Endothelial cell (in vitro differentiated cells): ENCODE results near the gene FSTL3. TPM values are rescaled to one million over a fixed set of nuclear protein-coding genes. Genes with fewer than 3 reads are reported as not detected.

Experiments
- DNase-seq: peaks from one replicate; pipeline ENCODE4 v3.0.0; 2021; ENCODE audit warnings: low spot score
- H3K27ac Mint-ChIP-seq: one replicate; pipeline ENCODE4 v1.8.0; 2021; ENCODE audit warnings: mixed read lengths, inconsistent platforms; ENCODE audit not compliant: unreplicated experiment
- H3K27me3 Mint-ChIP-seq: one replicate; pipeline ENCODE4 v1.8.0; 2021; ENCODE audit warnings: mild to moderate bottlenecking, moderate library complexity, mixed read lengths, inconsistent platforms; ENCODE audit not compliant: unreplicated experiment
- H3K36me3 Mint-ChIP-seq: one replicate; pipeline ENCODE4 v1.8.0; 2021; ENCODE audit warnings: mild to moderate bottlenecking, low read depth, mixed read lengths, inconsistent platforms; ENCODE audit not compliant: unreplicated experiment
- H3K4me1 Mint-ChIP-seq: one replicate; pipeline ENCODE4 v1.8.0; 2021; ENCODE audit warnings: mild to moderate bottlenecking, mixed read lengths, inconsistent platforms; ENCODE audit not compliant: unreplicated experiment
- H3K4me3 Mint-ChIP-seq: one replicate; pipeline ENCODE4 v1.8.0; 2021; ENCODE audit warnings: mild to moderate bottlenecking, mixed read lengths, inconsistent platforms; ENCODE audit not compliant: unreplicated experiment
- H3K9me3 Mint-ChIP-seq: one replicate; pipeline ENCODE4 v1.8.0; 2021; ENCODE audit warnings: mixed read lengths, inconsistent platforms; ENCODE audit not compliant: unreplicated experiment
- CTCF ChIP-seq: fragments of 200-600 bp; sonication (generic); IDR thresholded peaks from one replicate; pipeline ENCODE4 v1.5.0; 2021; ENCODE audit warnings: antibody characterized with exemption; ENCODE audit not compliant: unreplicated experiment
- total RNA-seq: library from RNA; stranded (reverse); fragmentation: NEBNext Ultra II Directional; extraction: Animal tissue kit (Norgen Biotek cat#: 25700); gene quantifications from one replicate; pipeline ENCODE4 v1.2.1, GENCODE V29; 2021; ENCODE audit not compliant: unreplicated experiment

Gene FSTL3
- total RNA-seq, 1 donor from 2014 or later = 6.5 TPM

GRCh38 chr19:709196-709964 lies 33.2 kb downstream of the FSTL3 start:
- H3K27me3 Mint-ChIP-seq = peaks cover 6% of the 10 kb centered on the region
- H3K27ac Mint-ChIP-seq = no peak overlapping the region
- no peaks in the 10 kb centered on the region for H3K9me3 Mint-ChIP-seq
- TF ChIP-seq CTCF = no peak
- H3K4me1 Mint-ChIP-seq = peaks cover 2% of the 10 kb centered on the region
- no peak for DNase-seq
- H3K4me3 Mint-ChIP-seq = peak overlapping the region; percentile 67
- no peaks in the 10 kb centered on the region for H3K36me3 Mint-ChIP-seq

GRCh38 chr19:709965-710571 lies 33.9 kb downstream of the FSTL3 start:
- Mint-ChIP-seq H3K9me3 (no peaks in the 10 kb centered on the region), H3K4me3 (no peak overlapping the region), H3K27me3 (peaks cover 6% of the 10 kb centered on the region), H3K4me1 (peaks cover 2% of the 10 kb centered on the region), H3K27ac (no peak overlapping the region), H3K36me3 (no peaks in the 10 kb centered on the region)
- TF ChIP-seq CTCF = no peak
- DNase-seq = no peak

GRCh38 chr19:710767-711166 lies 34.6 kb downstream of the FSTL3 start:
- Mint-ChIP-seq H3K4me3 (no peak overlapping the region), H3K36me3 (peaks cover 7% of the 10 kb centered on the region), H3K4me1 (peaks cover 2% of the 10 kb centered on the region), H3K9me3 (peaks cover 4% of the 10 kb centered on the region), H3K27me3 (peaks cover 9% of the 10 kb centered on the region), H3K27ac (no peak overlapping the region)
- TF ChIP-seq CTCF = no peak
- DNase-seq = no peak

GRCh38 chr19:711254-711653 lies 35.1 kb downstream of the FSTL3 start:
- DNase-seq = no peak
- peaks cover 2% of the 10 kb centered on the region for H3K4me1 Mint-ChIP-seq
- H3K4me3 Mint-ChIP-seq = peak overlapping the region; percentile 39
- peaks cover 9% of the 10 kb centered on the region for H3K36me3 Mint-ChIP-seq
- H3K27me3 Mint-ChIP-seq = peaks cover 12% of the 10 kb centered on the region
- H3K27ac Mint-ChIP-seq = no peak overlapping the region
- peaks cover 4% of the 10 kb centered on the region for H3K9me3 Mint-ChIP-seq
- TF ChIP-seq CTCF = no peak

- Mint-ChIP-seq H3K27ac (no peak overlapping the region), H3K9me3 (peaks cover 4% of the 10 kb centered on the region), H3K36me3 (peaks cover 9% of the 10 kb centered on the region), H3K4me1 (no peaks in the 10 kb centered on the region), H3K4me3 (peak overlapping the region; percentile 25), H3K27me3 (peaks cover 15% of the 10 kb centered on the region)
- TF ChIP-seq CTCF = no peak
- no peak for DNase-seq
These were observed 39.2 kb downstream of the FSTL3 start for GRCh38 chr19:715347-715746.
